OCI-LY1 (cell line): ENCODE data around the gene FHIT.

ENCODE experiments used
- H2AFZ ChIP-seq: fragments of 200-600 bp; sonication (generic), shearing (Covaris generic); 2 replicates; pipeline ENCODE4 v1.6.0; 2014; ENCODE audit warnings: antibody characterized with exemption, mild to moderate bottlenecking, low read length
- H3F3A ChIP-seq: fragments of 200-600 bp; sonication (generic), shearing (Covaris generic); 2 replicates; pipeline ENCODE4 v1.6.0; 2014; ENCODE audit warnings: mild to moderate bottlenecking, antibody characterized with exemption, low read length, moderate library complexity; ENCODE audit not compliant: insufficient read depth
- H3K27ac ChIP-seq: fragments of 200-600 bp; sonication (generic); 2 replicates; pipeline ENCODE4 v1.5.1; 2014; ENCODE audit warnings: low read length, mixed run types, mild to moderate bottlenecking, low read depth; ENCODE audit not compliant: poor library complexity, severe bottlenecking
- H3K27me3 ChIP-seq: fragments of 200-600 bp; sonication (generic); 2 replicates; pipeline ENCODE4 v1.6.0; 2014; ENCODE audit warnings: antibody characterized with exemption, mild to moderate bottlenecking, low read length, moderate library complexity; ENCODE audit not compliant: insufficient read depth
- H3K36me3 ChIP-seq: fragments of 200-600 bp; sonication (generic); 2 replicates; pipeline ENCODE4 v1.6.1; 2014; ENCODE audit warnings: mild to moderate bottlenecking, antibody characterized with exemption, low read length, moderate library complexity, mixed read lengths; ENCODE audit not compliant: insufficient read depth
- H3K4me1 ChIP-seq: fragments of 200-600 bp; sonication (generic); 2 replicates; pipeline ENCODE4 v1.5.1; 2014; ENCODE audit warnings: mild to moderate bottlenecking, low read length, moderate library complexity; ENCODE audit not compliant: insufficient read depth, severe bottlenecking
- H3K4me2 ChIP-seq: fragments of 200-600 bp; sonication (generic), shearing (Covaris generic); 2 replicates; pipeline ENCODE4 v1.6.1; 2014; ENCODE audit warnings: low read length
- H3K4me3 ChIP-seq: fragments of 200-600 bp; sonication (generic); 2 replicates; pipeline ENCODE4 v1.5.1; 2014; ENCODE audit warnings: low read length, low read depth, mild to moderate bottlenecking, mixed read lengths; ENCODE audit not compliant: poor library complexity, severe bottlenecking
- H3K79me2 ChIP-seq: fragments of 200-600 bp; shearing (Covaris generic); 2 replicates; pipeline ENCODE4 v1.6.1; 2016; ENCODE audit warnings: mixed run types, low read length, mixed read lengths; ENCODE audit not compliant: insufficient read depth
- H3K9ac ChIP-seq: fragments of 200-600 bp; sonication (generic), shearing (Covaris generic); 2 replicates; pipeline ENCODE4 v1.6.1; 2014; ENCODE audit warnings: mild to moderate bottlenecking, low read length, mixed read lengths
- H3K9me2 ChIP-seq: fragments of 200-600 bp; sonication (generic), shearing (Covaris generic); 2 replicates; pipeline ENCODE4 v1.6.1; 2014; ENCODE audit warnings: low read depth, mild to moderate bottlenecking, low read length, mixed read lengths
- H3K9me3 ChIP-seq: fragments of 200-600 bp; shearing (Covaris generic); 2 replicates; pipeline ENCODE4 v1.6.1; 2014; ENCODE audit warnings: low read length, mixed read lengths
- H4K20me1 ChIP-seq: fragments of 200-600 bp; sonication (generic), shearing (Covaris generic); 2 replicates; pipeline ENCODE4 v1.6.0; 2016; ENCODE audit warnings: mild to moderate bottlenecking, low read length; ENCODE audit not compliant: insufficient read depth
- CTCF ChIP-seq: fragments of 200-600 bp; sonication (generic), shearing (Covaris generic); IDR thresholded peaks from 2 replicates; pipeline ENCODE4 v1.5.1; 2017; ENCODE audit warnings: mild to moderate bottlenecking, antibody characterized with exemption, low read length, moderate library complexity, mixed read lengths
- EZH2 ChIP-seq: fragments of 200-600 bp; sonication (generic), shearing (Covaris generic); IDR thresholded peaks from 2 replicates; pipeline ENCODE4 v1.8.0; 2017; ENCODE audit warnings: borderline replicate concordance, mixed run types, mild to moderate bottlenecking, antibody characterized with exemption, low read length, moderate library complexity, mixed read lengths

Gene FHIT

DNA sequence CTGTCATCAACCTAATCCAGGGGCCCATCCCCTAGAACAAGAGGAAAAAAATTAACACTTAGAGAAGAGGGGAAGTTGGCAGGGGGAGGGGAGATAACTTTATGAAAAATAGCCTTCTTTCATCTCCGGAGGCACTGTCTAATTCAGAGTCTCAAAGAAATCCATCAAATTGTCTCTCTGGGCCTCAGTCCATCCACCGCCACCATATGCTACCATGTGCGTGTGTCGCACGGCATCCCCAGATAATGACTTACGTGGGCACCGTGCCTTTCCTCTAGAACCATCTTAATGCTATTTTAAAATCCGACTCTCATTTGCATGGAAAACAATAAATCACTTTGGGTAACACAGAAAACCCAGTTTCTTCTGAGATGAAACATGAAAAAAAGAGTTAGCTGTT, 619.7 kb downstream of the FHIT start:
- Histone ChIP-seq H3K4me2 (no peak overlapping the region), H3K9ac (no peak overlapping the region), H3K27ac (no peak overlapping the region), H3K4me1 (no peaks in the 10 kb centered on the region), H3F3A (no peaks in the 10 kb centered on the region), H3K27me3 (no peaks in the 10 kb centered on the region), H3K9me2 (no peaks in the 10 kb centered on the region), H3K79me2 (no peaks in the 10 kb centered on the region), H3K9me3 (no peaks in the 10 kb centered on the region), H3K36me3 (no peaks in the 10 kb centered on the region), H3K4me3 (no peak overlapping the region), H4K20me1 (no peaks in the 10 kb centered on the region), H2AFZ (no peak overlapping the region)
- no peak for TF ChIP-seq CTCF
- TF ChIP-seq EZH2 = no peak

DNA sequence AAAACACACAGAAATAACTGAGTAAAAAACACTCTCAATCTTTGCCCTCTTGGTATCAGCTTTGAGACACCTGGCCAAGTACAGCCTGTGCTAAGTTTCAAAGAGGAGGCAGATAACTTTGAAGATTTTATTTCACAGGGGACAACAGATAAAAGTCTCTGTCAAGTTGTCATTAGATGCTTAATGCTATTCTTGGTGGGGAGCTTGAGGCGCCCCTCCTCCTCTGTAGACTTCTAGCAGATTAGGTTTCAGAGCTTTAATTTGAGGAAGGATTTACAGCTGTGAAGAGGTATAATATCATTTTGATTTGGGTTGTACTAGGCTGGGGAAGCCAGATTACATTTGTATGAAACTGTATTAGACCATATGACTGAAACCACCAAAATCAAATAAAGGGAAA, 620.3 kb downstream of the FHIT start:
- no peak overlapping the region for H2AFZ ChIP-seq
- H3K4me3 ChIP-seq = no peak overlapping the region
- no peaks in the 10 kb centered on the region for H3K4me1 ChIP-seq
- no peak for TF ChIP-seq EZH2
- TF ChIP-seq CTCF = no peak
- no peaks in the 10 kb centered on the region for H3F3A ChIP-seq
- H3K27me3 ChIP-seq = no peaks in the 10 kb centered on the region
- no peak overlapping the region for H3K4me2 ChIP-seq
- H3K9me3 ChIP-seq = no peaks in the 10 kb centered on the region
- H3K27ac ChIP-seq = no peak overlapping the region
- H3K36me3 ChIP-seq = no peaks in the 10 kb centered on the region
- H3K79me2 ChIP-seq = no peaks in the 10 kb centered on the region
- H3K9ac ChIP-seq = no peak overlapping the region
- H4K20me1 ChIP-seq = no peaks in the 10 kb centered on the region
- no peaks in the 10 kb centered on the region for H3K9me2 ChIP-seq

DNA sequence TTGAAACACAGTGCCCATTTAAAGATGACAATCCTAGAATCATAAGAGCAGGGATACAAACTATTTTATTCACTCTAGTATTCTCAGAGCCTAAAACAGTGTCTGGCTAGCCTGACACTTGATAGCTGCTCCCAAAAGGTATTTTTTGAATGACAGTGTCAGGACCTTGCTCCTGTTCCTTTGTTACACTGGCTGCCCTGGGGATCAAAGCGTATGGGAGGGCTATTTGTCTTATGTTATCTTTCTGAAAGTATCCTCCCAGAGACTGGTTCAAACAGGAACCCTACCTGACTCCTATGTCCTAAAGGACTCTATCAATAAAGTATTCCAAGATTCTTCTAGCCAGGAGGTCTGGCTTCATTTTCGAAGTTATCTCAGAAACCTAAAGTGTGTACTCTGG, 621.4 kb downstream of the FHIT start:
- Histone ChIP-seq H3K9ac (no peak overlapping the region), H3K27me3 (no peaks in the 10 kb centered on the region), H3K4me2 (no peak overlapping the region), H3K9me2 (no peaks in the 10 kb centered on the region), H3K9me3 (no peaks in the 10 kb centered on the region), H3K36me3 (no peaks in the 10 kb centered on the region), H3K4me3 (no peak overlapping the region), H3K27ac (no peak overlapping the region), H2AFZ (no peak overlapping the region), H3K4me1 (no peaks in the 10 kb centered on the region), H4K20me1 (no peaks in the 10 kb centered on the region), H3K79me2 (no peaks in the 10 kb centered on the region), H3F3A (no peaks in the 10 kb centered on the region)
- TF ChIP-seq CTCF = no peak
- TF ChIP-seq EZH2 = no peak
